ENCODE data around the gene LKAAEAR1.

DNA sequence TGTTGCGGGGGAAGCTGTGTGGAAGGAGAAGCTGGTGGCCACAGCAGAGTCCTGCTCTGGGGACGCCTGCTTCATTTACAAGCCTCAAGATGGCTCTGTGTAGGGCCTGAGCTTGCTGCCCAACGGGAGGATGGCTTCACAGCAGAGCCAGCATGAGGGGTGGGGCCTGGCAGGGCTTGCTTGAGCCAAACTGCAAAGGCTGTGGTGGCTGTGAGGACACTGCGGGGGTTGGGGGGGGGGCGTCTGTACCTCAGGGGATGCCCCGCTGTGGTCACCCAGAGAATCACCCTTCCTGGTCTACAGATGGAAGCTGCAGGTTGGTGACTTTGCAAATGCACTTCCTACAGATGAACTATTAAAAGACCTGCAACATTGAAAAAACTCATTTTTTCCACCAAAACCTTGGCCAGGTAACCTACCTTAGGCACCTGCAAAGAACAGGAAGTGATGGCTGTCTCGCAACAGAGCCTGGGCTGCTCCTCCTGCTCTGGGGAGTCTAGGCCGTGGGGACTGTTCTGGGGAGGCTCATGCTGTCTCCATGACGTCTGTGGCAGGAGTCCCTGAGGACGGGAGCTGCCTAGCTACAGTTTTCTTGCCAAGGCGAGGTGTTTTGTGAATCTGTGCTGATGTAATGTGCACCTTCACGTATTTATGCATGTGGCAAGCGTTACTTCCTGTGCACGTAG is 15.8 kb upstream of the LKAAEAR1 start:
- TF ChIP-seq, protein P1, sequence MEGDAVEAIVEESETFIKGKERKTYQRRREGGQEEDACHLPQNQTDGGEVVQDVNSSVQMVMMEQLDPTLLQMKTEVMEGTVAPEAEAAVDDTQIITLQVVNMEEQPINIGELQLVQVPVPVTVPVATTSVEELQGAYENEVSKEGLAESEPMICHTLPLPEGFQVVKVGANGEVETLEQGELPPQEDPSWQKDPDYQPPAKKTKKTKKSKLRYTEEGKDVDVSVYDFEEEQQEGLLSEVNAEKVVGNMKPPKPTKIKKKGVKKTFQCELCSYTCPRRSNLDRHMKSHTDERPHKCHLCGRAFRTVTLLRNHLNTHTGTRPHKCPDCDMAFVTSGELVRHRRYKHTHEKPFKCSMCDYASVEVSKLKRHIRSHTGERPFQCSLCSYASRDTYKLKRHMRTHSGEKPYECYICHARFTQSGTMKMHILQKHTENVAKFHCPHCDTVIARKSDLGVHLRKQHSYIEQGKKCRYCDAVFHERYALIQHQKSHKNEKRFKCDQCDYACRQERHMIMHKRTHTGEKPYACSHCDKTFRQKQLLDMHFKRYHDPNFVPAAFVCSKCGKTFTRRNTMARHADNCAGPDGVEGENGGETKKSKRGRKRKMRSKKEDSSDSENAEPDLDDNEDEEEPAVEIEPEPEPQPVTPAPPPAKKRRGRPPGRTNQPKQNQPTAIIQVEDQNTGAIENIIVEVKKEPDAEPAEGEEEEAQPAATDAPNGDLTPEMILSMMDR (IDR thresholded peaks at IDR 0.05 in 4 of 5, conservative IDR thresholded peaks at IDR 0.05 in 1 of 5), result no peak
- TF ChIP-seq POLR2A (IDR thresholded peaks at IDR 0.05), result no peak
